IPS DF 6.9 (cell line): ENCODE measurements around the gene ZNF557.
A peak's percentile ranks its signal among the peaks of the same experiment; 100 is the strongest.
"Not testable (repeated sequence)": the region's sequence is repeated elsewhere in the genome, so short reads cannot be mapped to it uniquely, and the experiment has no call there.

ENCODE experiments used
- DNase-seq: peaks from one replicate; pipeline ENCODE4 v3.0.0-alpha.2; 2013; ENCODE audit warnings: low read depth, low spot score
- H3K27ac ChIP-seq: one replicate; pipeline ENCODE4 v1.5.1; 2013; ENCODE audit warnings: low read length, control low read depth
- H3K27me3 ChIP-seq: 2 replicates; pipeline ENCODE4 v1.6.1; 2013; ENCODE audit warnings: mild to moderate bottlenecking, low read length; ENCODE audit not compliant: control insufficient read depth, insufficient read depth
- H3K36me3 ChIP-seq: 2 replicates; pipeline ENCODE4 v1.6.1; 2013; ENCODE audit warnings: low read length; ENCODE audit not compliant: control insufficient read depth, insufficient read depth
- H3K4me1 ChIP-seq: 2 replicates; pipeline ENCODE4 v1.6.1; 2013; ENCODE audit warnings: low read length; ENCODE audit not compliant: control insufficient read depth, insufficient read depth
- H3K4me3 ChIP-seq: 2 replicates; pipeline ENCODE4 v1.5.1; 2013; ENCODE audit warnings: mild to moderate bottlenecking, low read length
- H3K9me3 ChIP-seq: 2 replicates; pipeline ENCODE4 v1.6.1; 2013; ENCODE audit warnings: low read length, inconsistent platforms; ENCODE audit not compliant: control insufficient read depth, insufficient read depth
- WGBS: extraction: QIAGEN DNeasy Blood & Tissue Kit; methylation state at CpG from one replicate; pipeline ENCODE4 v1.1.7; 2013; ENCODE audit warnings: mixed read lengths, missing lambda C conversion rate; ENCODE audit not compliant: insufficient read length, insufficient coverage; 5-methylcytosine and 5-hydroxymethylcytosine counted together

Gene ZNF557

GRCh38 chr19:7055679-7056078 lies 13.8 kb upstream of the ZNF557 start:
- WGBS: no CpG with 5 or more reads among the region's 14 CpGs
- not testable (repeated sequence) for H3K9me3 ChIP-seq, DNase-seq, H3K36me3 ChIP-seq, H3K4me3 ChIP-seq, H3K27me3 ChIP-seq, H3K27ac ChIP-seq, H3K4me1 ChIP-seq

- H3K4me3 ChIP-seq, H3K27me3 ChIP-seq, H3K4me1 ChIP-seq, DNase-seq, H3K36me3 ChIP-seq, H3K9me3 ChIP-seq, H3K27ac ChIP-seq: not testable (repeated sequence)
- WGBS: no CpG with 5 or more reads among the region's 16 CpGs
These were observed 13.1 kb upstream of the ZNF557 start for GRCh38 chr19:7056371-7056770.

DNA sequence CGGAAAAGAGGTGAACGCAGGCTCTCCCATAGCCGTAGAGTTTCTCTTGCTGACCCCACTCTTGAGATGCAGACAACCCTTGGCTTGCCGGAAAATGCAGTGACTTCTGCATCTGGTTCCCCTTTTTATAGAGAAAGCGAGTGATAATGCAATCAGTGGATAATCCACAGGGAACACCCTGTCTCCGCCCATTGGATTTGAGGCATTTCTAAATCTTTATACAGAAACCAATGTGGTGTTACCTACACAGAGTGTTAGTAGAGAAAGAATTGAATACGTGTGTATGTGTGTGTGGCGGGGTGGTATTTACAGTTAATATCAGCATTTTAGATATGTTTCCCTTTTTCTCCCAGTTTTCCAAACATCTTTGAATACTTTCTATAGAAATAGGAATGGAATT lies 10.9 kb upstream of the ZNF557 start, which contains the start of gene MBD3L3:
Gene MBD3L3 (minus strand): TSS at position 101 of the 400 bp plus-strand sequence. CDS start 71 bp downstream, at position 30.
- H3K36me3 ChIP-seq, H3K27ac ChIP-seq, H3K27me3 ChIP-seq, DNase-seq, H3K4me3 ChIP-seq, H3K4me1 ChIP-seq, H3K9me3 ChIP-seq: not testable (repeated sequence)
- no CpG with 5 or more reads among the region's 8 CpGs for WGBS

DNA sequence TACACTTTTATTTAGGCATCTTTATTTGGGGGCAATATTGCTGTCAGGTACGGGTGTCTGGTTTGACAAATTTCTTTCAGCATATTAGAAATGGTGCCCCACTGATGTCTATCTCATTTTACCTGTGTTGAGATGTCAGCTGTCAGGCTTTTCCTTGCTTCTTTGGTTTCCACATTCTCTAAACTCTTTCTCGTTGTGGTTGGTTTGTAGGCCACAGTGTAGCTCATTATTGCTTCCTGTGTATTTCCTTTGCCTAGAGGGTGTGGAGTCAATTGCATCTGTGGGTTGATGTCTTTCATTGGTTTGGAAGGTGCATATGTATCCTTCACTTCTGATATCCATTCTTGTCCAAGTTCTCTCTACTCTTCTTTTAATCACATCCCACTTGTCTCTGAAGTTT lies 9.5 kb upstream of the ZNF557 start:
- DNase-seq, H3K27me3 ChIP-seq, H3K27ac ChIP-seq, H3K9me3 ChIP-seq, H3K4me3 ChIP-seq, H3K36me3 ChIP-seq, H3K4me1 ChIP-seq: not testable (repeated sequence)
- no CpG with 5 or more reads among the region's 2 CpGs for WGBS

DNA sequence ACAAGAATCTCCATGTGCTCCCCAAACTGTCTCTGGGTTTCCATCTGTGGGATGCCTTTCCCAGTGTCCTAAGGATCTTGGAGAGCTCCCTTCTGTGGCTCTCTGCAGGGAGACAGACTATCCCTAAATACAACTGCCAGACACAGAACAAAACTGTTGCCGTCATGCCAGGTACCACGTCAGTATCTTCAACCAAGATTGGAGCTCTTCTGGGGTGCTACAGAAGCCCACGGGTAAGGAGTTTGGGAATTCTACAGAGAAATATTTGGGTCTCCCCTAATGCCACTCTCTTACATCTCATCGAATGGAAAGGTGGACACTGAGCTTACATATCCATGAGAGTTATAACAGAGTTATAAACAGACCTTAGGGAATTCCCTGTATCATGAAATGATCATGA lies 6.2 kb upstream of the ZNF557 start:
- H3K4me3 ChIP-seq: no peak overlapping the region
- WGBS: no CpG with 5 or more reads among the region's 4 CpGs
- DNase-seq: no peak

GRCh38 chr19:7063764-7064418 lies 5.6 kb upstream of the ZNF557 start:
- no peak overlapping the region for H3K27ac ChIP-seq
- H3K4me3 ChIP-seq: no peak overlapping the region
- H3K27me3 ChIP-seq: no peaks in the 10 kb centered on the region
- no peaks in the 10 kb centered on the region for H3K4me1 ChIP-seq
- no peak for DNase-seq
- no CpG with 5 or more reads among the region's 9 CpGs for WGBS
- H3K9me3 ChIP-seq: no peaks in the 10 kb centered on the region; the same call in 1 of the 2 replicates
- H3K36me3 ChIP-seq: no peaks in the 10 kb centered on the region

More for the DNA sequence above, 6.2 kb upstream of the ZNF557 start:
- no peak overlapping the region for H3K27ac ChIP-seq
- H3K4me1 ChIP-seq: no peaks in the 10 kb centered on the region
- H3K9me3 ChIP-seq: no peaks in the 10 kb centered on the region; the same call in 1 of the 2 replicates
- no peaks in the 10 kb centered on the region for H3K36me3 ChIP-seq
- no peaks in the 10 kb centered on the region for H3K27me3 ChIP-seq

DNA sequence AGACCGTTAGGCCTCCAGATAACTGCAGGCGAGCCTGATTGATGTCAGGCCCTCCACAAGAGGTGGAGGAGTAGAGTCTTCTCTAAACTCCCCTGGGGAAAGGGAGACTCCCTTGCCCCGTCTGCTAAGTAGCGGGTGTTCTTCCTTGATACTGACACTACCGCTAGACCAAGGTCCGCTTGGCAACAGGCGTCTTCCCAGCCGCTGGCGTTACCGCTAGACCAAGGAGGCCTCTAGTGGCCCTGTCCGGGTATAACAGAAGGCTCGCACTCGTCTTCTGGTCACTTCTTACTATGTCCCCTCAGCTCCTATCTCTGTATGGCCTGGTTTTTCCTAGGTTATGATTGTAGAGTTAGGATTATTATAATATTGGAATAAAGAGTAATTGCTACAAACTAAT lies 2.4 kb upstream of the ZNF557 start:
- WGBS: no CpG with 5 or more reads among the region's 13 CpGs
- H3K4me3 ChIP-seq, H3K27me3 ChIP-seq, H3K9me3 ChIP-seq, H3K36me3 ChIP-seq, H3K4me1 ChIP-seq, DNase-seq, H3K27ac ChIP-seq: not testable (repeated sequence)

DNA sequence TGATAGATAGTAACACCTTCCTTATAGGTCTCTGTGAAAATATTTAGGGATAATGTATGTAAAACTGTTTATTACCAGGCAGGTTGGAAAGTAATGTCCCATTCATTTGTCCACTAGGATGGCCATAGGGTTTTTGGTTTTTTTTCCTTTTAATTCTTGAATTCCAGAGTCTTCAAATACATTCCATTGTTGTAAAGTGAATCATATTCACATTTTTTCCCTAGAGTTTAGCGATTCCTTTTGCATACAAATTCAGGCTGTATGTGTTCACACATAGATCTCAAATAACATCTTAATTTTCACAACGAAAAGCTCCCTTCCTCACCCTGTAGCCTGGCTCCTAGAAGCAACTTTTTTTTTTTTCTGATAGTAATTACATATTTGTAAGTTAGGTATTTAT lies 1.8 kb upstream of the ZNF557 start:
- H3K27me3 ChIP-seq: no peaks in the 10 kb centered on the region
- DNase-seq: no peak
- H3K27ac ChIP-seq: no peak overlapping the region
- H3K4me3 ChIP-seq: no peak overlapping the region
- no peaks in the 10 kb centered on the region for H3K4me1 ChIP-seq
- no peaks in the 10 kb centered on the region for H3K36me3 ChIP-seq
- no CpG with 5 or more reads among the region's 2 CpGs for WGBS
- no peaks in the 10 kb centered on the region; the same call in 1 of the 2 replicates for H3K9me3 ChIP-seq

- no peak for DNase-seq
- Histone ChIP-seq H3K36me3 (peaks cover 2% of the 10 kb centered on the region; the same call in 1 of the 2 replicates), H3K27me3 (no peaks in the 10 kb centered on the region), H3K9me3 (no peaks in the 10 kb centered on the region; the same call in 1 of the 2 replicates), H3K4me3 (no peak overlapping the region), H3K27ac (no peak overlapping the region), H3K4me1 (no peaks in the 10 kb centered on the region)
- WGBS: no CpG with 5 or more reads among the region's 6 CpGs
These were observed 904 bp upstream of the ZNF557 start for GRCh38 chr19:7068599-7068998.

- Histone ChIP-seq H3K27ac (no peak overlapping the region), H3K4me1 (no peaks in the 10 kb centered on the region), H3K4me3 (peak overlapping the region; percentile 79), H3K36me3 (peaks cover 6% of the 10 kb centered on the region), H3K9me3 (no peaks in the 10 kb centered on the region), H3K27me3 (no peaks in the 10 kb centered on the region)
- no CpG with 5 or more reads among the region's 12 CpGs for WGBS
- DNase-seq: no peak
These were observed 362 bp downstream of the ZNF557 start for GRCh38 chr19:7069904-7070226.

DNA sequence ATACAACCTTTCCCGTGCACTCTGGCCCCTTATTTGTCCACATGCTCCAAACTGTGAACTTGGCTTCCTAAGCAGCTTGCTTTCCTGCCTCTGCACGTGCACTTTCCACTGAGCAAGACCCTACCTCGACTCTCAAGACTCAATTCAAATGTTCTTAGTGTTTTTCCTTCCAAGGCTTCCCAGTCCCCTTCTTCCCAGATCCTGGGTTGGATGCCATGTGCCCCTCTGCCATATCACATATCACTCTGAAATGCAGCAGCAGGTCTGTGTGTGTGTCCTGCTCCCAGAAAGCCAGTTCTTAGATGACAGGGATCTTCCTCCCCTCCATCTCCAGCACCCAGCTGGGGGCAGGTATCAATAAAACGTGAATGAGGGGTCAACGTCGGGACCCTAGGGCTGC lies 3.0 kb downstream of the ZNF557 start:
- Histone ChIP-seq H3K36me3 (peaks cover 22% of the 10 kb centered on the region), H3K27ac (no peak overlapping the region), H3K4me1 (no peaks in the 10 kb centered on the region), H3K27me3 (no peaks in the 10 kb centered on the region), H3K9me3 (peaks cover 3% of the 10 kb centered on the region; the same call in 1 of the 2 replicates), H3K4me3 (no peak overlapping the region)
- no peak for DNase-seq
- WGBS: 100% methylated on average over 1 of the region's 6 CpGs
